ENCODE results near the gene PCBP3. TPM values are rescaled to one million over a fixed set of nuclear protein-coding genes. Genes with fewer than 3 reads are reported as not detected.

Gene PCBP3
- total and polyA plus RNA-seq, 2 of the 13 experiments (the other 11 are each of a cell fraction or from before 2014, with no cell fraction given) = not detected

DNA sequence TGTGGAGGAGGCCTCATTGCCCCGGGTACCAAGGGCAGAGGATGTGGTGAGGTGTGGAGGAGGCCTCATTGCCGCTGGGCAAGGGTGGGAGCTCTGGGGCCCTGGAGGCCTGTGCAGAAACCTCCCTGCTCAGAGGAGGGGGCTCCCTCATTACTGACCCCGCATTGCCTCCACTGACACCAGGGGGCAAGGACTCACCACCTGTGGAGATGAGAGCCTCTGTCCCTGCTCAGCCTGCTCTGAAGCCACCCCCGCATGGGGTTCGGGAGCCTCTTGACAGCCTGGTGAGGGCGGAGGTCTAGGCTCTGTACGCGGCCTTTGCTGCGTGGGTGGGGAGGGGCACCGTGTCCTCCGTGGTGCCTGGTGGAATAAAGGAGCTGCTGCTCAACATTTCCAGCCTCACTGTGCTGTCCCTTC, 243.1 kb downstream of the PCBP3 start:
- Histone ChIP-seq H3K36me3 (replicated peaks in 1 of 2; ENCODE audit: control insufficient read depth in 1 of 2, insufficient read depth in 2 of 2, low read length in 2 of 2) (no peaks in the 10 kb centered on the region), H3K79me2 (ENCODE audit: insufficient read depth, low read length) (no peaks in the 10 kb centered on the region), H3K4me1 (ENCODE audit: insufficient read depth, low read length) (no peaks in the 10 kb centered on the region), H3K27me3 (ENCODE audit: control insufficient read depth in 1 of 2, insufficient read depth in 2 of 2, low read length in 2 of 2) (peaks cover 13 to 74% of the 10 kb centered on the region in 2 experiments; a peak in 4 of 5 replicates), H3K27ac (ENCODE audit: extremely low read length, insufficient read depth, low read length) (no peak overlapping the region), H3K9me3 (ENCODE audit: low read length) (no peaks in the 10 kb centered on the region), H3K4me2 (ENCODE audit: low read depth, low read length) (no peak overlapping the region), H2AFZ (ENCODE audit: low read length) (no peak overlapping the region), H4K20me1 (ENCODE audit: insufficient read depth, low read length) (no peaks in the 10 kb centered on the region), H3K9ac (ENCODE audit: insufficient read depth, low read depth, low read length) (no peak overlapping the region), H3K4me3 (replicated peaks in 1 of 3; ENCODE audit: insufficient read depth in 1 of 3, low read depth in 2 of 3, low read length in 3 of 3) (no peak overlapping the region)
- ATAC-seq (no peak), DNase-seq (ENCODE audit: low spot score) (no peak), FAIRE-seq (no peak)
- 0% methylated on average over 1 of the region's 11 CpGs for WGBS (ENCODE audit: low lambda C conversion rate)
- intact Hi-C loops (cut with micrococcal nuclease; ENCODE audit: unreplicated experiment) = no loop called here
- TF ChIP-seq, protein P1, sequence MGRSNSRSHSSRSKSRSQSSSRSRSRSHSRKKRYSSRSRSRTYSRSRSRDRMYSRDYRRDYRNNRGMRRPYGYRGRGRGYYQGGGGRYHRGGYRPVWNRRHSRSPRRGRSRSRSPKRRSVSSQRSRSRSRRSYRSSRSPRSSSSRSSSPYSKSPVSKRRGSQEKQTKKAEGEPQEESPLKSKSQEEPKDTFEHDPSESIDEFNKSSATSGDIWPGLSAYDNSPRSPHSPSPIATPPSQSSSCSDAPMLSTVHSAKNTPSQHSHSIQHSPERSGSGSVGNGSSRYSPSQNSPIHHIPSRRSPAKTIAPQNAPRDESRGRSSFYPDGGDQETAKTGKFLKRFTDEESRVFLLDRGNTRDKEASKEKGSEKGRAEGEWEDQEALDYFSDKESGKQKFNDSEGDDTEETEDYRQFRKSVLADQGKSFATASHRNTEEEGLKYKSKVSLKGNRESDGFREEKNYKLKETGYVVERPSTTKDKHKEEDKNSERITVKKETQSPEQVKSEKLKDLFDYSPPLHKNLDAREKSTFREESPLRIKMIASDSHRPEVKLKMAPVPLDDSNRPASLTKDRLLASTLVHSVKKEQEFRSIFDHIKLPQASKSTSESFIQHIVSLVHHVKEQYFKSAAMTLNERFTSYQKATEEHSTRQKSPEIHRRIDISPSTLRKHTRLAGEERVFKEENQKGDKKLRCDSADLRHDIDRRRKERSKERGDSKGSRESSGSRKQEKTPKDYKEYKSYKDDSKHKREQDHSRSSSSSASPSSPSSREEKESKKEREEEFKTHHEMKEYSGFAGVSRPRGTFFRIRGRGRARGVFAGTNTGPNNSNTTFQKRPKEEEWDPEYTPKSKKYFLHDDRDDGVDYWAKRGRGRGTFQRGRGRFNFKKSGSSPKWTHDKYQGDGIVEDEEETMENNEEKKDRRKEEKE (IDR thresholded peaks at IDR 0.05) = no peak
- TF ChIP-seq ZMAT5 (CRISPR knock-in tag; IDR thresholded peaks at IDR 0.05; ENCODE audit: borderline replicate concordance, low read depth) (no peak), ZNF143 (CRISPR knock-in tag; IDR thresholded peaks at IDR 0.05) (no peak), ZNF761 (CRISPR knock-in tag; conservative IDR thresholded peaks at IDR 0.05) (no peak), MAFG (CRISPR knock-in tag; IDR thresholded peaks at IDR 0.05) (no peak), ZNF709 (CRISPR knock-in tag; IDR thresholded peaks at IDR 0.05) (no peak), KLF6 (CRISPR knock-in tag; IDR thresholded peaks at IDR 0.05) (no peak)
- ChIA-PET CTCF (ENCODE audit: low intra/inter-chr PET ratio, low total read pairs) (no interaction called here), POLR2A (no interaction called here)
- no TSS peak for BruUV-seq (replicated peaks)
- in situ Hi-C loops (cut with HindIII; ENCODE audit: extremely low pct_ligation_motif_present, low pct_unique_long_range_greater_than_20kb) = no loop called here

All from HepG2 (cell line).